ENCODE measurements around the gene GABBR2.

The GABBR2 gene

DNA sequence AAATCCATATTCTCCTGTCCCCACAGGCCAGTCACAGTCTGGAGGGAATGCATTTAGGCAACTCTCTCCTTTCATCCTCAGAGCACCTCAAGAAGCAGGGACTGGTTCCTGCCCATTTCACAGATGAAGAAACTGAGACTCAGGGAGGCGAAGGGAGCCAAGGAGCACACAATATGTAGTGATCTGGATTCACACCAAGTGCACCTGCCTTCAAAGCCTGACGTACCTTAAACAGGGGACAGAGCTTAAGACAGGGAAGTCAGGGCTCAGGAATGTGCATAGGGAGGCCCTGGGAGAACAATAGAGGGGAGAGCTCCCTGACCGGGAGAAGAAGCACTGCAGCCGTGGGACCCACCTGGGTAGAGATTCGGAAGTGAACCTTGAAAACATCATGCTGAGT, 83.0 kb downstream of the GABBR2 start:
- no peak for DNase-seq

- DNase-seq, result no peak
Observed at GRCh38 chr9:98619788-98620187, 88.9 kb downstream of the GABBR2 start.

- no peak for DNase-seq
Observed at GRCh38 chr9:98615633-98616032, 93.1 kb downstream of the GABBR2 start.

- DNase-seq, result no peak
Observed at GRCh38 chr9:98614941-98615340, 93.8 kb downstream of the GABBR2 start.

DNA sequence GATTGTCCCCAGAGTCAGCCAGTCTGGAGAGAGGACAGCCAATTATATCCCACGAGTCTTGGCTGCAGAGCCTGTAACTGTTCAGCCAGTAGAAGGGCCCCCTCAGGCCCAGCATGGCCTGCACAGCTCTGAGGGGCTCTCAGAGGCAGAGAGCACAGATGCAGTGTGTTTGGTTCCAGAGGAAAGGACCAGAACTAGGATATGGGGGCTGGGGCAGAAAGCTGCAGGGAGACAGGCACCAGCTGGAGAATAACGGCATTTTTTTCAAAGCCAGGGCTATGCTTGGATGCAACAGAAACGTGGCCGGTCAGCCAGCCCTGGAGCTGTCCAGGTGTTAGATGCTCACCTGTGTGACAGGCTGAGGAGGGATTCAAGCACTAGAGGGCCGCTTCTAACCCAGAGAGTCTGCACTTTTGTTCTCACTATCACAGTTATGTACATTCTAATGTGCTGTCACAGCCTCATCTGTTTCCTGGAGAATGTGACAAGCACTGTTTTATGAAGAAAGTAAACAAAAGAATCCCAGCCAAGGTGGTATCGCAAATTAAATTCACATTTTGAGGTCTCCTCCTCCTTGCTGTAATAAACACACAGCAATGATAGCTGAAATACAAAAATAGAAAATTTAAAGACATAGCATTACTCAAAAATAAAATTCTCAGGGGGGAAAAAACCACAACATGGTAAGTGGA, 96.5 kb downstream of the GABBR2 start:
- no peak for DNase-seq

DNA sequence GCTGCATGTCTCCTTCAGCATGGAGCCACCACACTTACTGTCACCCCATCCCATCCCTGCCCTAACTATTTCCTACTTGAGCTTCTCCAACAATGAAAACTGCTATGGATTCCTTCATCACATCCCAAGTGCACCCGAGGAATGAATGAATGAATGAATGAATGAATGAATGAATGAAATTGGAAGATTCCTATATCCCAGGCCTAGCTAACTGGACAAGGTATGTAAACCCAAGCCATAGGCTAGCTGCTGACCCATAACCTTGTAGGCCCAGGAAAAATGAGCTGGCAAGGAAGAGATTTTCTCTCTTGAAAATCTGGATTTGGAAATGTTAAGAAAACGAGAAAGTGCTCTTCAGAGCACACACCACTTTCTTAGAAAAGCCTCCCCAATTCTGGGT, 97.4 kb downstream of the GABBR2 start:
- DNase-seq, result no peak

GRCh38 chr9:98610711-98611110, 98.0 kb downstream of the GABBR2 start:
- DNase-seq, result no peak

DNA sequence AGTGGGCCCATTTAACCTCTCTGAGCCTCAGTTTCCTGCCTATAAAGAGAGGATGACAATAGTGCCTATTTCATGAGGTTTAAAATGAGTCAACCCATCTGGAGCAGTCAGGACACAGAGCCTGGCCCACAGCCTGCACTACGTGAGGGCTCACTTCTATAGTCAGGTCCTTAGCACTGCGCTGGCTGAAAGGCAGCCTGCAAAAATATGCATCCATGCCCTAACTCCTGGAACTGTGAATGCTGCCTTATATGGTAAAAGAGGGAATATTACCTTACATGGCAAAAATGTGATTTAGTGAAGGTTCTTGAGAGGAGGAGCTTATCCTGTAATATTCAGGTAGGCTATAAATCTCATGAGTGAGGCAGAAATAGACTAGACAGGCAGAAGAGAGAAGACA, 98.5 kb downstream of the GABBR2 start:
- no peak for DNase-seq

- no peak for DNase-seq
Observed at GRCh38 chr9:98609646-98610045, 99.1 kb downstream of the GABBR2 start.

- DNase-seq, result no peak
Observed at GRCh38 chr9:98607787-98608186, 100.9 kb downstream of the GABBR2 start.

DNA sequence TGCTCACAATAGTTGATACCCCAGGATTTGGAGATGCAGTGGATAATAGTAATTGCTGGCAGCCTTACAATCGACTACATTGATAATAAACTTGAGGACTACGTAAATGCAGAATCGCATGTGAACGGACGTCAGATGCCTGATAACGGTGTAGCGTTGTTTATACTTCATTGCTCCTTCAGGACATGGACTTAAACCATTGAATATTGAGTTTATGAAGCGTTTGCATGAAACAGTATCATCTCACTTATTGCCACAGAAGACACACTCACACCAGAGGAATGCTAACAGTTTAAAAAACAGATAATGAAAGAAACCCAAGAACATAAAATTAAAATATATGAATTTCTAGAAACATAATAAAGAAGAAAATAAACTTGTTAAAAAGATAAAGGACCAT, 101.6 kb downstream of the GABBR2 start:
- DNase-seq, result no peak

- DNase-seq, result no peak
Observed at GRCh38 chr9:98606730-98607129, 102.0 kb downstream of the GABBR2 start.

DNA sequence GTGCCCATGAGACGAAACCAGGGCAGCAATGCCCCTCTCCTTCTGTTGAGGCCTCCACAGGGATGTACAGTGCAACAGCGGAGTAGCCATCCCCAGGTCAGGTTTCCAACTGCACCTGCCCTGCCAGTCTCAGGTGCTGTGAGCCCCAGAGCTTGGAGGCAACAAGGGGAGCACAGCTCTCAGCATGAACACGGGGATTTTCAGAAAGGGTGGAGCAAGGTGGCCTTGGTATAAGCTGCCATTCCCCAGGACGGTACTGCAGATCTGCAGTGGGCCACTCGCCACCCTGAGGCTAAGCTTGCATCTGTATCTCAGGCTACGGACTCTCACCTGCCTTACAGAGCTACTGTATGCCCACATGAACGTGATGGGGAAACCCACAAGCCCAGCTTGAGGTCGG, 103.6 kb downstream of the GABBR2 start:
- no peak for DNase-seq

DNA sequence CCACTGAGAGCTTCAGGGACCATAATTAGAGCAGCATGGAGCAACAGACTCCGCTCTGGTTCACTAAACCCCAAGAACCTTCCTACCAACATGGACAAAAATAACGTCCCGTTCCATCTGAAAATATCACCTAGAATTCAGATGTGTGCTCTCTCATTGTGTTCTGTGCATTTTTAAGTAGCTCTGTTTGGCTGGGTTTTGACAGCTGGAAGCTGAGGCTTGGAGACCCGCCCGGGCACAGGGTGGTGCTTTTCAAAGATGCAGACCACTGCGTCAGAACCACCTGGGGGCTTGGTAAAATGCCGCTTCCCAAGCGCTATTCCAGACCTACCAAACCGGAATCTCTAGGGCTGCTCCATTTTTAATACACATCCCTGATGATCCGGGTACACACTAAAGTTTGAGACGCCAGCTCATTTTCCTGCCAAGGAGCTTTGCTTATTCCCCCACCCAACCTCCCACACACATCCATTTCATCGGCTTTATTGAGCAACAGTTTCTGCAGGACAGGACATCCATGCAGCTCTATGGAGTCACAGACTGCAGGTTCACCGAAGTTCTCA, 104.8 kb downstream of the GABBR2 start:
- DNase-seq, result no peak

DNA sequence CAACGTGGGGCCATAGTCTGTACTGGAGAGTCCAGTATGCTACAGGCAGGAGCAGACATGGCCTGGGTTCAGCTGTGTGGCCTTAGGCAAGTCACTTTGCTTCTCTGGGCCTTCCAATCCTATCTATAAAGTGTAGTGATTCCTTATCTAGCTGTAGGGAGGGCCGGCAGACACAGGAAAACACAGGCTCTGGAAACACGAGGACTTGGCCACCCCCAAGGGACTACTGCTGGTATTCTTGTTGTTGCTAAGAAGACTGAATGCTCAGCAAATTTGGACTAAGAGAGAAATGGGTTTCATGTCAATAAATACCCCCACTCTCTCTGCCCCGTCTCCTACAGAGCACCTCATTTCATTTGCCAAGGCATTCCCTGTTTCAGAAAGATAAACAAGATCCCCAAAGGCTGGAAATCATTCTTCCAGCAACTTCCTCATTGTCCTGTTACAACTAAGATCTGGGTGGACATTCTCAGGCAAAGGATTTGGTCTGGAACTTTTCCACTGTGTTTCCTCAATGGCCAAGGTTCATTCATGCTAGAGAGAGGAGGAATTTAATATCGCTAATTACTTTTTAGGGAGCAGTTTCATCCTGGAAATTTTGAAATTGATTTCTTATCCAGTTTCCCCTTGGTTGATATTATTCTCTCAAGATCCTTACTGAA, 105.8 kb downstream of the GABBR2 start:
- DNase-seq, result no peak

GRCh38 chr9:98600631-98601030, 108.1 kb downstream of the GABBR2 start:
- no peak for DNase-seq

DNA sequence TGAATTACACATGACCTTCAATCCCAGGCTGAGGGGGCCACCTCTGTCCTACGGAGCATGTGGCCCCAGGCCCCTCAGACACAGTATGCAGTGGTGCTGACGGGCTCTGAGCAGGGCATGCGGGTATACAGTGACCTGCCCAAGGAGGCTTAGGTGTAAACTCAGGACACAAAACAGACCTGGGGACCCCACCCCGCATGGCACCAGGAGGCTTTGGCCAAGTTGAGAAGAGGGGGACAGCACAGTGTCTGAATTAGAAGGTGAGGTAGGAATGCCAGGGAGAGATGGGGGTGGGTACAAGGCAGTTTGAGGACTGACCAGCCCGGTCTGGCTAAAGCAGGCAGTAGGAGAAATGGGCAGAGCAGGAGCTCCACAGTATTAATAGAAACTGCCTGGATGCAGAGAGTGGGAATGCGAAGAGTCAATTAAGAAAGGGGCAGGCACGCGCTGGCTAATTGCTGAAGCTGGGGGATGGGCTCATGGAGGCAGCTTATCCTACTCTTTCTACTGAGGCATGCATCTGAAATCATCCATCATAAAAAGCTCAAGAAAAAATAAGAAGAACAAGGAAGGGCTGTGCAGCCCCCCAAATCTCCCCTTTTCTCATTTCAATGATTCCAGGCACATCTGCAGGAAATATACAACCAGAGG, 109.0 kb downstream of the GABBR2 start:
- DNase-seq, result no peak

- DNase-seq, result no peak
Observed at GRCh38 chr9:98598861-98599260, 109.9 kb downstream of the GABBR2 start.

- no peak for DNase-seq
Observed at GRCh38 chr9:98597236-98597771, 111.4 kb downstream of the GABBR2 start.

DNA sequence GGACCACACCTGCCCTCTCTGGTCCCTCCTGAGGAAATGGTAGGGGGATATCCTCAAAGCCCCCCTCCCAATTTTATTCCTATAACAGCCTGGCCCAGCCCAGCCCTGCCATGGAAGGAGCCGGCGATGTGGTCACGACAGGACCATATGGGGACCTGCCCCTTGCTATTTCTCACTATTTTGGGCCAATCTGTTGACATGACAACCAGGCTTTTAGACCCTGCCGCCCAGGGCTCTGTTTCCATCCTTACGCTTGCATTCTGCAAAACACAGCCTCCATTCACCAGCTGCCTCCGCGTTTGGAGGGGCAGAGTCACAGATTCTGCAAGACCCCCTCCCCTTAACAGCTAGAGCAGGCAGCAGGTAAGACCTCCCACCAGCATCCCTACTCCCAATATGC, 112.2 kb downstream of the GABBR2 start:
- no peak for DNase-seq

GRCh38 chr9:98594546-98595160, 114.1 kb downstream of the GABBR2 start:
- DNase-seq, result no peak

GRCh38 chr9:98593354-98594253, 115.1 kb downstream of the GABBR2 start:
- DNase-seq, result no peak
